ENCODE results near the gene YPEL4. TPM values are rescaled to one million over a fixed set of nuclear protein-coding genes. Genes with fewer than 3 reads are reported as not detected.

The YPEL4 gene
- total RNA-seq, 1 donor from 2014 or later: 0.48 TPM

DNA sequence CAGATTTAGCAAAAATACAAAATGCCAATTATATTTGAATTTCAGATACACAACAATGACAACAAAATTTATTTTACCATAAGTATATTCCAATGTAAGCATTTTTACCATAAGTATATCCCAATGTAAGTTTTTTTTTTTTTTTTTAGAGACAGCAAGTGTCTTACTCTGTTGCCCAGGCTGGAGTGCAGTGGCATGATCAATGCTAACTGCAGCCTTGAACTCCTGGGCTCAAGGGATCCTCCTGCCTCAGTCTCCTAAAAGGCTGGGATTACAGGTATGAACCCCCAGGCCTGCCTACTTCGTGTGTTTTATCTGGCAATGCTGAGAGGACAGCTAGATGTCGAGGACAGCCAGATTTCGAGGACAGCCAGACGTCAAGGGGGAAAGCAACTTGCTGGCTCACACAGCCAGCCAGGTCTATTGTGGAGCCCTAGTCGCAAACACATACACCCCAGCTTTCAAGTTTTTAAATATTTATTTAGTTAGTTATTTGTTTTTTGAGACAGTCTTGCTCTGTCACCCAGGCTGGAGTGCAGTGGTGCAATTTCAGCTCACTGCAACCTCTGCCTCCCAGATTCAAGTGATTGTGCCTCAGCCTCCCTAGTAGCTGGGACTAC lies 53.3 kb downstream of the YPEL4 start:
- Mint-ChIP-seq H3K27ac (peak overlapping the region; percentile 76), H3K27me3 (no peaks in the 10 kb centered on the region), H3K36me3 (no peaks in the 10 kb centered on the region), H3K9me3 (no peaks in the 10 kb centered on the region), H3K4me3 (peak overlapping the region; percentile 54), H3K4me1 (ENCODE audit: unreplicated experiment) (peaks cover 41% of the 10 kb centered on the region)
- TF ChIP-seq, protein P1, sequence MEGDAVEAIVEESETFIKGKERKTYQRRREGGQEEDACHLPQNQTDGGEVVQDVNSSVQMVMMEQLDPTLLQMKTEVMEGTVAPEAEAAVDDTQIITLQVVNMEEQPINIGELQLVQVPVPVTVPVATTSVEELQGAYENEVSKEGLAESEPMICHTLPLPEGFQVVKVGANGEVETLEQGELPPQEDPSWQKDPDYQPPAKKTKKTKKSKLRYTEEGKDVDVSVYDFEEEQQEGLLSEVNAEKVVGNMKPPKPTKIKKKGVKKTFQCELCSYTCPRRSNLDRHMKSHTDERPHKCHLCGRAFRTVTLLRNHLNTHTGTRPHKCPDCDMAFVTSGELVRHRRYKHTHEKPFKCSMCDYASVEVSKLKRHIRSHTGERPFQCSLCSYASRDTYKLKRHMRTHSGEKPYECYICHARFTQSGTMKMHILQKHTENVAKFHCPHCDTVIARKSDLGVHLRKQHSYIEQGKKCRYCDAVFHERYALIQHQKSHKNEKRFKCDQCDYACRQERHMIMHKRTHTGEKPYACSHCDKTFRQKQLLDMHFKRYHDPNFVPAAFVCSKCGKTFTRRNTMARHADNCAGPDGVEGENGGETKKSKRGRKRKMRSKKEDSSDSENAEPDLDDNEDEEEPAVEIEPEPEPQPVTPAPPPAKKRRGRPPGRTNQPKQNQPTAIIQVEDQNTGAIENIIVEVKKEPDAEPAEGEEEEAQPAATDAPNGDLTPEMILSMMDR (conservative IDR thresholded peaks at IDR 0.05): no peak
- DNase-seq (ENCODE audit: extremely low spot score, unreplicated experiment): no peak

Small RNA genes lying within 50 kb of the gene (microRNA-seq; reads per million reads assigned to microRNA genes)
- 22,170 reads per million, percentile 98 among the genes with 10 or more reads in this experiment for gene MIR130A

Other genes with a start within 250 kb of the YPEL4 start
- 14.0 and 20.4 TPM in 2 replicates for gene SLC43A3, start 222.8 kb downstream of the YPEL4 start, total RNA-seq (ENCODE audit: low replicate concordance)
- 8.6 and 10.4 TPM in 2 replicates for gene RTN4RL2, start 189.4 kb downstream of the YPEL4 start, total RNA-seq (ENCODE audit: low replicate concordance)
- gene SLC43A1, start 134.2 kb downstream of the YPEL4 start, total RNA-seq (ENCODE audit: low replicate concordance): 19.0 and 20.8 TPM in 2 replicates
- gene TIMM10, start 119.2 kb downstream of the YPEL4 start, total RNA-seq (ENCODE audit: low replicate concordance): 57.9 and 64.2 TPM in 2 replicates
- gene SMTNL1, start 112.3 kb downstream of the YPEL4 start, total RNA-seq (ENCODE audit: low replicate concordance): not detected in 2 replicates
- 29.9 and 65.1 TPM in 2 replicates for gene UBE2L6, start 82.2 kb downstream of the YPEL4 start, total RNA-seq (ENCODE audit: low replicate concordance)
- gene SERPING1, start 52.2 kb downstream of the YPEL4 start, total RNA-seq (ENCODE audit: low replicate concordance): 58.5 and 74.7 TPM in 2 replicates
- gene CLP1, start 7.8 kb upstream of the YPEL4 start, total RNA-seq (ENCODE audit: low replicate concordance): 16.9 and 20.7 TPM in 2 replicates
- 56.7 and 80.6 TPM in 2 replicates for gene ZDHHC5, start 18.2 kb upstream of the YPEL4 start, total RNA-seq (ENCODE audit: low replicate concordance)
- gene MED19, start 62.3 kb upstream of the YPEL4 start, total RNA-seq (ENCODE audit: low replicate concordance): 17.9 and 21.5 TPM in 2 replicates
- 84.4 and 87.4 TPM in 2 replicates for gene TMX2, start 62.7 kb upstream of the YPEL4 start, total RNA-seq (ENCODE audit: low replicate concordance)
- 107 and 144 TPM in 2 replicates for gene SELENOH, start 91.6 kb upstream of the YPEL4 start, total RNA-seq (ENCODE audit: low replicate concordance)
- not detected in 2 replicates for gene BTBD18, start 101.9 kb upstream of the YPEL4 start, total RNA-seq (ENCODE audit: low replicate concordance)
- 187 and 253 TPM in 2 replicates for gene CTNND1, start 111.9 kb upstream of the YPEL4 start, total RNA-seq (ENCODE audit: low replicate concordance)

Measured in type B pancreatic cell (in vitro differentiated cells).